Activated T-cell treated with anti-CD3 and anti-CD28 coated beads for 48 hours (primary cell): ENCODE measurements around the gene TMA16.

Experiments
- DNase-seq: peaks from one replicate; pipeline ENCODE4 v3.0.0-alpha.2; 2020; ENCODE audit warnings: low read depth

TMA16 gene

DNA sequence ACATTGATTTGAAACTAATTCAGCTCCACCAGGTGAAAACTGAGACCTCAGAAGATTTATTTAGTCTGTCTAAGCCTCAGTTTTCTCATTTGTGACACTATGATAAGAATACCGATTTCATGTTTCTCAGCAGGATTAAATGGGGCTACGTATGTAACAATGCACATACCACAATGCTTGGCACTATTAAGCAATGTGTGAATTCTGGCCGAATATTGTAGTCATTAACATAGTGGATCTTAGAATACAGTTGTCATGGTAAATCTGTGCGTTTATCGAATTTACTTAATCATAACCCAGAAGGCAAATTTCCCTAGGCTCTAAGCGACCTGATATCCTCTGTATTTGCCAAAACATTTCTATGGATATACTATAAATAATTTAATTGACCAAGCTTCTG, 69.1 kb downstream of the TMA16 start:
- DNase-seq, result no peak

DNA sequence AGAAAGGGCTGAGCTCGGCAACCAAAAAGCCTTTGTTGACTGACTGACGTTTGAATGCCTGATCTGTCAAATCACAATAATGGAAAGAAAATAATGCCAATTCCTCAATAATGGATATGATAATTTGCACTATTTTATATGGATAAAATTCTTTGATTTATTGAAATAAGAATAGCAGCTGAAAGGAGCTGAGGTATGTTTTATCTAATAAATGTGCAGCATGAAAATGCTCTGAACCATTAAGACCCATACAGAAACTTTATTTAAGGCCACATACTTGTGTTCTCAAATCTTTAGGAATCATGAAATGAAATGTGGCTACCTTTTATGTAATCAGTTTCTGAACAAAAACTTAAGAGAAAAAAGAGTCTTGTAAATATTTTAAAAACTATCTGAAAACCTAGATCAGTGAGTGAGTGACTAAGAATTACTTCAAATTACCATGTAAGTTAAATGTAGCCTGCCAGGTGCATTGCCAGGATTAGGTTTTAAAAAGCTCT, 69.8 kb downstream of the TMA16 start:
- no peak for DNase-seq

DNA sequence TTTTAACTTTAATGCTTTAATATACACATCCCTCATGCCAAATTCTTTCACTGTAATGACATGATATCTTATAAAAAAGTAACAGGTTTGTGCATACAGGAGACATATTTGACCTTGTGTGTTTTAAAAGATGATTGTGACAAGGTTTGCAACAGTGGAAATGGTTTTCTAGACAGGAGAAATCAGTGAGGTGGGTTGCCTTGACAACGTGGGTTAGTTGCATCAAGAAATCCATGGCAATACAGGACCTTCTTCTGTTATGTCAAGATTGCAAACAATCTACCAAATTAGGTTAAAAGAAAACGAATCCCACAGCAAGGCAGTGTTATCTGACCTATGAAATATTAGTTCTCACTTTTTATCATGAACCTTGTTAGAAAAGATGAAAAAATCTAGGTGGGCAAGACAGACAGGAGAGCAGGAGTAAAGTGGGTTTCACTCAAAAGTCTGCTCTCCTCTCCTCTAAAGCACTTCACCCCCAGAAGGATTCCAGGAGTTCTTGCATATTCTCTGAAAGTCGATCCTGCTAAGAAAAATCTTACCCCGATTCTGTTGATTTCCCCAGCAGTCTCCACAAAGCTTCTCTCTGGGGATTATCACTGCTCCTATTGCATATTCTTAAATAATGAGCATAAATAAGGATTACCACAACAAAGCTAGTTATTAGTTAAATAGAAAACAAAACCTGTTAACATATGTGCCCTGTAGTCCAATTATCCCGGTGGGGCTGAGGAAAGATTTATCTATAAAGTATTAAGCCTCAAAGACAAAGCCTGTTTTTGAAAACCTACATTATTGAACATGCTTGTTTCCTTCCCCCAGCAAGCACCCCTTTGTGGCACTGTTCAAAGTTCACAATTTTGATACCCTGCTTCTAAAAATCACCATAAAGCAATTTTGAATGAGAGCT, 71.0 kb downstream of the TMA16 start:
- no peak for DNase-seq

DNA sequence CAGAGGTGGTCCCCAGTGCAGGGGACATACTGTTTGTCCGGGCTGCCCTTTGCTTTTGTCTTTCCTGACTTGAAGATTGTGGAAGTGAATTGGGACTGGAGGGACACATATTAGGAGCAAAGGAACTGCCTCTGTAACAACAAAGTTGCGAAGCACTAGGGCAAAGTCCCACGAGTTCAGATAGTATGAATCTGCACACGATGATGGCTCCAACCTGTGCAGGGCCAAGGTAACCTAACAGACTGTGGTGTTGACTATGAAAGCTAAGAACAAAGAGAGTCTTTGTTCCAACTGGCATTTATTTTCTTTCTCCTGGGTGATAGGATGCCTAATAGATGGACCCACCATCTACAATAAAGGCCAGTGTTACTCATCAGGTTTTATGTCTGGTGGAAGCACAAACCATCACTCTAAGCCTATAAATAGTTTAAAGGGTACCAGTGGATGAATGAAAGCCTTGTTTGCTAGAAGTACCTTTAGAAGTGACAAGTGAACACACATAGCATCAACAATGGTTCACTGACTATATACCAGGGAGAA, 71.8 kb downstream of the TMA16 start:
- DNase-seq, result no peak

DNA sequence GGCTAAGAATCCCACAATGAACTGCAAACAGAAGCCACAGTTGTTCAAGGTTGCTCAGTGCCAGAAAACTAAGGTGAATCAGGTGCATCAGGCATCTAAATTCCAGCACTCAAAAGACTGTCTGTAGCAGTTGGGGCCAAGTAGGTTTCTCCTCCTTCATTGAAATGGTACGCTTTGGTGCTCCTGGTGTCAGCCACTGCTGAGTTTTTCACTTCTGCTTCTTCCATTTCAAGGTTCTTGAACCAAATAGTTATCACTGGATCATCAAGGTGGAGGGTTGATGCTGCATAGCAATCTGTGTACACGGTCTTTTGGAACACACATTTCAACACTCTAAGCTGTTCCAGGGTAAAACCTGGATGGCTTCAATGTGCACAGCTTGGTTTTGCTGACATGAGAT, 74.4 kb downstream of the TMA16 start:
- no peak for DNase-seq
